Stimulated activated naive CD8-positive, alpha-beta T cell treated with anti-CD3 and anti-CD28 coated beads, Interleukin-15, Interleukin-2, amounts not matched to agents 100 U/mL and 50 U/mL, for 24 hours (primary cell): ENCODE measurements around the gene CSKMT.
"Not testable (repeated sequence)": the region's sequence is repeated elsewhere in the genome, so short reads cannot be mapped to it uniquely, and the experiment has no call there.

Source experiments
- ATAC-seq: fragments of 150-1000 bp; cut with Tn5 transposase; one replicate; pipeline ENCODE4 v1.10.0; 2021
- DNase-seq: peaks from one replicate; pipeline ENCODE4 v3.0.0; 2021

Gene CSKMT

GRCh38 chr11:62665075-62665598 is at the start of gene CSKMT, which contains the start of gene C11orf98:
Gene CSKMT (plus strand): TSS chr11:62665312. CDS start chr11:62665880, 568 bp downstream.
Gene C11orf98 (minus strand): TSS chr11:62665210. CDS start chr11:62665169, 41 bp downstream.
- peak; percentile 89 for ATAC-seq
- peak; percentile 97 for DNase-seq

- no peak for ATAC-seq
- no peak for DNase-seq
These were observed 49.6 kb upstream of the CSKMT start for GRCh38 chr11:62615521-62615920.

- not testable (repeated sequence) for DNase-seq, ATAC-seq
These were observed 48.2 kb upstream of the CSKMT start for GRCh38 chr11:62616957-62617356.

- DNase-seq (no peak), ATAC-seq (no peak)
These were observed 44.0 kb upstream of the CSKMT start for GRCh38 chr11:62621027-62621566.

GRCh38 chr11:62621567-62622470 is 43.3 kb upstream of the CSKMT start, which contains the start of gene B3GAT3:
Gene B3GAT3 (minus strand): TSS chr11:62621986. CDS start chr11:62621947, 39 bp downstream.
- DNase-seq (peak; percentile 97), ATAC-seq (peak; percentile 97)

GRCh38 chr11:62622476-62623089 is 42.5 kb upstream of the CSKMT start:
- ATAC-seq (no peak), DNase-seq (no peak)

- ATAC-seq (no peak), DNase-seq (no peak)
These were observed 37.4 kb upstream of the CSKMT start for GRCh38 chr11:62627713-62628112.

- no peak for DNase-seq
These were observed 32.6 kb upstream of the CSKMT start for GRCh38 chr11:62632492-62632891.

GRCh38 chr11:62644220-62644619 is 20.9 kb upstream of the CSKMT start:
- DNase-seq (no peak), ATAC-seq (no peak)

More at GRCh38 chr11:62632492-62632891, 32.6 kb upstream of the CSKMT start:
- ATAC-seq: no peak

GRCh38 chr11:62645671-62645945 is 19.5 kb upstream of the CSKMT start:
- no peak for ATAC-seq
- DNase-seq: no peak

GRCh38 chr11:62645946-62646824 is 18.9 kb upstream of the CSKMT start, which contains the start of gene GANAB:
Gene GANAB (minus strand): TSS chr11:62646613. CDS start chr11:62646599, 14 bp downstream.
- DNase-seq: peak; percentile 100
- peak; percentile 98 for ATAC-seq

- ATAC-seq: no peak
- DNase-seq: no peak
These were observed 18.1 kb upstream of the CSKMT start for GRCh38 chr11:62646825-62647608.

GRCh38 chr11:62647609-62648005 is 17.5 kb upstream of the CSKMT start:
- ATAC-seq: no peak

GRCh38 chr11:62648185-62648966 is 16.7 kb upstream of the CSKMT start:
- DNase-seq: no peak
- no peak for ATAC-seq

More at GRCh38 chr11:62647609-62648005, 17.5 kb upstream of the CSKMT start:
- no peak for DNase-seq

GRCh38 chr11:62648967-62649364 is 16.1 kb upstream of the CSKMT start:
- ATAC-seq (no peak), DNase-seq (no peak)

GRCh38 chr11:62649486-62649885 is 15.6 kb upstream of the CSKMT start:
- ATAC-seq (no peak), DNase-seq (no peak)

- ATAC-seq, DNase-seq: not testable (repeated sequence)
These were observed 14.8 kb upstream of the CSKMT start for GRCh38 chr11:62650283-62650682.

GRCh38 chr11:62652161-62653006 is 12.7 kb upstream of the CSKMT start:
- ATAC-seq: no peak
- DNase-seq: no peak

- ATAC-seq: no peak
These were observed 10.8 kb upstream of the CSKMT start for GRCh38 chr11:62654297-62654696.

More at GRCh38 chr11:62654297-62654696, 10.8 kb upstream of the CSKMT start:
- no peak for DNase-seq
